GM12864 (cell line): ENCODE measurements around the gene MYO9B.
"Not testable (repeated sequence)": the region's sequence is repeated elsewhere in the genome, so short reads cannot be mapped to it uniquely, and the experiment has no call there.

Source experiments
- DNase-seq: peaks from one replicate; pipeline ENCODE4 v3.0.0-alpha.2; 2011; ENCODE audit warnings: low read depth
- H3K4me3 ChIP-seq: 2 replicates; pipeline ENCODE4 v1.5.1; 2011; ENCODE audit warnings: mild to moderate bottlenecking, low read depth, low read length, control low read depth
- CTCF ChIP-seq: IDR thresholded peaks from 2 replicates; pipeline ENCODE4 v1.5.1; 2011; ENCODE audit warnings: low read depth, mild to moderate bottlenecking, moderate library complexity, low read length, control low read depth, inconsistent platforms; ENCODE audit errors: missing control alignments

Gene MYO9B

GRCh38 chr19:17090583-17090982 is 15.0 kb downstream of the MYO9B start:
- DNase-seq = no peak
- TF ChIP-seq CTCF = no peak

GRCh38 chr19:17091758-17092333 is 16.3 kb downstream of the MYO9B start:
- no peak for TF ChIP-seq CTCF

More at GRCh38 chr19:17090583-17090982, 15.0 kb downstream of the MYO9B start:
- no peak overlapping the region for H3K4me3 ChIP-seq

GRCh38 chr19:17092696-17093095 is 17.1 kb downstream of the MYO9B start:
- no peak for DNase-seq
- TF ChIP-seq CTCF = no peak
- no peak overlapping the region for H3K4me3 ChIP-seq

More at GRCh38 chr19:17091758-17092333, 16.3 kb downstream of the MYO9B start:
- DNase-seq = no peak
- H3K4me3 ChIP-seq = no peak overlapping the region

GRCh38 chr19:17094694-17095093 is 19.1 kb downstream of the MYO9B start:
- DNase-seq, H3K4me3 ChIP-seq: not testable (repeated sequence)

DNA sequence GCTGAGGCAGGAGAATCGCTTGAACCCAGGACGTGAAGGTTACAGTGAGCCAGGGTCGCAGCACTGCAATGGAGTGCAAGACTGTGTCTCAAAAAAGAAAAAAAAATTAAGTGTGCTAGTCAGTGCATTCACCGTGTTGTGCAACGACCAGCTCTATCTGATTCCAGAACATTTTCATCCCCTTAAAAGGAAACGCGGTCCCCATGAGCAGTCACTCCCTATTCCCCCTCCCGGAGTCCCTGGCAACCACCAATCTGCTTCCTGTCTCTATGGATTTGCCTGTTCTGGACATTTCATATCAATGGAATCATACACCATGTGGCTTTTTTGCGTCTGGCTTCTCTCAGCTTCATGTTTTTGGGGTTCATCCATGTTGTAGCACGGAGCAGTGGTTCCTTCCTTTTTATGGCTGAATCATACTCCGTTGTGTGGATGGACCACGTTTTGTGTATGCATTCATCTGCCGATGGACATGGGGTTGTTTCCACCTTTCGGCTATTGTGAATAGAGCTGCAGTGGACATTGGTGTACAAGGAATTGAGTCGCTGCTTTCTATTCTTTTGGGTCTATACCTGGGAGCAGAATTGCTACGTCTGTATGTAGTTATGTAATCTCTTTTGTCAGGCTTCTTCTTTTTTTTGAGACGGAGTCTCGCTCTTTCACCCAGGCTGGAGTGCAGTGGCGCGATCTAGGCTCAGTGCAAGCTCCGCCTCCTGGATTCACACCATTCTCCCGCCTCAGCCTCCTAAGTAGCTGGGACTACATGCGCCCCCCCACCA is 19.8 kb downstream of the MYO9B start:
- H3K4me3 ChIP-seq = no peak overlapping the region
- no peak for TF ChIP-seq CTCF
- no peak for DNase-seq

GRCh38 chr19:17097593-17098126 is 22.1 kb downstream of the MYO9B start:
- no peak for DNase-seq
- TF ChIP-seq CTCF = no peak
- H3K4me3 ChIP-seq = no peak overlapping the region

- no peak for DNase-seq
- TF ChIP-seq CTCF = no peak
- H3K4me3 ChIP-seq = no peak overlapping the region
Measured at GRCh38 chr19:17098326-17098725, 22.7 kb downstream of the MYO9B start.
